WERI-Rb-1 (cell line): ENCODE results near the gene ZFAND5.

Experiments
- DNase-seq: peaks from one replicate; pipeline ENCODE4 v3.0.0-alpha.2; 2020
- H3K27ac ChIP-seq: fragments of 250-450 bp; sonication (Bioruptor Pico); 2 replicates; pipeline ENCODE4 v1.5.1; 2020; ENCODE audit warnings: mild to moderate bottlenecking, moderate library complexity
- H3K27me3 ChIP-seq: fragments of 250-450 bp; sonication (Bioruptor Pico); 2 replicates; pipeline ENCODE4 v1.5.1; 2021; ENCODE audit warnings: mild to moderate bottlenecking, low read depth, moderate library complexity; ENCODE audit not compliant: insufficient read depth, severe bottlenecking
- H3K36me3 ChIP-seq: fragments of 250-450 bp; sonication (Bioruptor Pico); 2 replicates; pipeline ENCODE4 v1.5.1; 2020; ENCODE audit warnings: mild to moderate bottlenecking, moderate library complexity
- H3K4me3 ChIP-seq: 2 replicates; pipeline ENCODE4 v1.5.1; 2011; ENCODE audit warnings: low read depth, mild to moderate bottlenecking, control low read depth, low read length
- H3K9me3 ChIP-seq: fragments of 250-450 bp; sonication (Bioruptor Pico); 2 replicates; pipeline ENCODE4 v1.5.1; 2021; ENCODE audit warnings: mild to moderate bottlenecking, moderate library complexity; ENCODE audit not compliant: severe bottlenecking
- CTCF ChIP-seq: IDR thresholded peaks from 2 replicates; pipeline ENCODE4 v1.5.1; 2011; ENCODE audit warnings: low read depth, mild to moderate bottlenecking, control low read depth, inconsistent platforms, low read length

Gene ZFAND5

GRCh38 chr9:72362680-72363139 is 2.3 kb downstream of the ZFAND5 start:
- Histone ChIP-seq H3K27ac (peak overlapping the region; percentile 93), H3K36me3 (peaks cover 54% of the 10 kb centered on the region), H3K4me3 (peak overlapping the region; percentile 83), H3K27me3 (no peaks in the 10 kb centered on the region), H3K9me3 (no peaks in the 10 kb centered on the region)
- TF ChIP-seq CTCF, result no peak
- DNase-seq, result peak; percentile 52

GRCh38 chr9:72362118-72362531 is 2.9 kb downstream of the ZFAND5 start:
- Histone ChIP-seq H3K27ac (no peak overlapping the region), H3K9me3 (no peaks in the 10 kb centered on the region), H3K27me3 (no peaks in the 10 kb centered on the region), H3K36me3 (peaks cover 60% of the 10 kb centered on the region), H3K4me3 (no peak overlapping the region; the same call in 1 of the 2 replicates)
- no peak for TF ChIP-seq CTCF
- no peak for DNase-seq

- Histone ChIP-seq H3K27me3 (no peaks in the 10 kb centered on the region), H3K4me3 (no peak overlapping the region), H3K36me3 (peaks cover 69% of the 10 kb centered on the region), H3K27ac (no peak overlapping the region), H3K9me3 (no peaks in the 10 kb centered on the region)
- DNase-seq, result no peak
- TF ChIP-seq CTCF, result no peak
These were observed 3.8 kb downstream of the ZFAND5 start for GRCh38 chr9:72361217-72361616.

- DNase-seq, result no peak
- Histone ChIP-seq H3K27me3 (no peaks in the 10 kb centered on the region), H3K27ac (no peak overlapping the region), H3K9me3 (no peaks in the 10 kb centered on the region), H3K36me3 (peaks cover 78% of the 10 kb centered on the region), H3K4me3 (no peak overlapping the region)
- TF ChIP-seq CTCF, result no peak
These were observed 4.7 kb downstream of the ZFAND5 start for GRCh38 chr9:72360324-72360723.

- Histone ChIP-seq H3K9me3 (no peaks in the 10 kb centered on the region), H3K36me3 (peaks cover 77% of the 10 kb centered on the region), H3K4me3 (no peak overlapping the region), H3K27me3 (no peaks in the 10 kb centered on the region), H3K27ac (no peak overlapping the region)
- TF ChIP-seq CTCF, result no peak
- DNase-seq, result no peak
These were observed 8.9 kb downstream of the ZFAND5 start for GRCh38 chr9:72356041-72356582.

- no peak for TF ChIP-seq CTCF
- Histone ChIP-seq H3K4me3 (no peak overlapping the region), H3K27me3 (no peaks in the 10 kb centered on the region), H3K36me3 (peaks cover 69% of the 10 kb centered on the region), H3K9me3 (no peaks in the 10 kb centered on the region), H3K27ac (no peak overlapping the region)
- DNase-seq, result no peak
These were observed 9.9 kb downstream of the ZFAND5 start for GRCh38 chr9:72355153-72355552.
